Peyer's patch (tissue), 4 donors: ENCODE results near the gene STRA6.

Experiments used
- CTCF ChIP-seq, 6 experiments: fragments of 450-650 bp in 4 of 6; fragments of 200-600 bp in 2 of 6; sonication (generic) in 1 of 6; IDR thresholded peaks; one replicate each; pipeline ENCODE4 v1.5.1; 2017 to 2019; ENCODE audit warnings: antibody characterized with exemption in 6 of 6, mild to moderate bottlenecking in 3 of 6, moderate library complexity in 1 of 6
- POLR2A ChIP-seq, 2 donors: fragments of 450-650 bp; IDR thresholded peaks; one replicate each; pipeline ENCODE4 v1.5.1; 2017; ENCODE audit warnings: antibody characterized with exemption in 2 of 2, mild to moderate bottlenecking in 2 of 2, moderate library complexity in 2 of 2

GRCh38 chr15:74194572-74195559, 7.7 kb downstream of the STRA6 start:
- TF ChIP-seq CTCF (IDR thresholded peaks at IDR 0.05): no peak
- no peak for TF ChIP-seq POLR2A (IDR thresholded peaks at IDR 0.05)
